Kidney (tissue), 22 donors: ENCODE results near the gene KRTAP4-12. TPM values are rescaled to one million over a fixed set of nuclear protein-coding genes. Genes with fewer than 3 reads are reported as not detected.
"Not testable (repeated sequence)": the region's sequence is repeated elsewhere in the genome, so short reads cannot be mapped to it uniquely, and the experiment has no call there.

Source experiments
- DNase-seq, 5 donors: peaks; one replicate each; pipeline ENCODE4 v3.0.0-alpha.2; 2013 to 2020
- FAIRE-seq: peaks from 2 replicates; lab custom pipeline; 2012; peaks lifted over from hg19 to GRCh38; lab: Jason Lieb, UNC
- H3K27ac ChIP-seq, 2 donors: one replicate each; pipeline ENCODE4 v1.7.0; 2013; ENCODE audit warnings: low read depth in 2 of 2, low read length in 2 of 2, inconsistent platforms in 1 of 2
- H3K27me3 ChIP-seq: one replicate; pipeline ENCODE4 v1.7.1; 2013; ENCODE audit warnings: low read length, inconsistent platforms; ENCODE audit not compliant: control insufficient read depth, insufficient read depth
- H3K36me3 ChIP-seq, 3 donors: one replicate each; pipeline versions ENCODE4 v1.7.0 to v1.7.1; 2013; ENCODE audit warnings: low read length in 3 of 3, control low read depth in 1 of 3, inconsistent platforms in 1 of 3; ENCODE audit not compliant: insufficient read depth in 3 of 3, control insufficient read depth in 2 of 3
- H3K4me1 ChIP-seq, 3 donors: one replicate each; pipeline versions ENCODE4 v1.7.0 to v1.7.1; 2013; ENCODE audit warnings: low read length in 3 of 3, inconsistent platforms in 1 of 3, low read depth in 1 of 3; ENCODE audit not compliant: control insufficient read depth in 2 of 3, insufficient read depth in 2 of 3
- H3K4me3 ChIP-seq, 3 donors: one replicate each; pipeline versions ENCODE4 v1.7.0 to v1.8.1; 2013; ENCODE audit warnings: low read length in 3 of 3, control low read depth in 1 of 3, inconsistent platforms in 1 of 3
- H3K9ac ChIP-seq, 3 donors: one replicate each; pipeline versions ENCODE4 v1.7.0 to v1.7.1; 2013; ENCODE audit warnings: low read length in 3 of 3, control low read depth in 1 of 3, inconsistent platforms in 1 of 3
- H3K9me3 ChIP-seq, 3 donors: one replicate each; pipeline versions ENCODE4 v1.7.0 to v1.7.1; 2013; ENCODE audit warnings: low read length in 3 of 3, control low read depth in 1 of 3, inconsistent platforms in 1 of 3; ENCODE audit not compliant: control insufficient read depth in 2 of 3, insufficient read depth in 1 of 3
- CTCF ChIP-seq: IDR thresholded peaks from 3 replicates; pipeline ENCODE4 v1.5.1; 2012; ENCODE audit warnings: mild to moderate bottlenecking, moderate library complexity, borderline replicate concordance; ENCODE audit not compliant: insufficient read depth; ENCODE audit errors: extremely low read depth
- intact Hi-C: fragments of 100-400 bp; cut with DNase I; formaldehyde crosslinking; loops from one replicate; pipeline ENCODE4 v1.11.1; 2022
- long read RNA-seq, 10 donors: library from polyadenylated mRNA in 1 of 10; unstranded in 1 of 10; transcript quantifications; one replicate each; pipeline ENCODE4 v2.0.0 and lab custom pipeline, GENCODE V29; 2021 to 2026
- polyA plus RNA-seq: library from polyadenylated mRNA; stranded (reverse); fragments of 350-450 nt; fragmentation: Illumina TruSeq; extraction: RNeasy Lipid Tissue Mini Kit (QIAGEN cat#74804); gene quantifications from one replicate; pipeline ENCODE4 v1.2.3, GENCODE V29; 2014; ENCODE audit warnings: low read depth, low replicate concordance; ENCODE audit not compliant: insufficient read depth
- total RNA-seq: library from RNA; stranded (reverse); fragmentation: NEBNext Ultra II Directional; extraction: Animal tissue kit (Norgen Biotek cat#: 25700); gene quantifications from one replicate; pipeline ENCODE4 v1.2.1, GENCODE V29; 2021
- donor health status: control.
- donor health status: control.
- donor health status: control.
- donor health status: control.
- donor health status: control.
- donor health status: DM: yes; HTN: yes; CAD: no.
- donor health status: Normal renal cell carcinoma (clear cell type).

KRTAP4-12 gene
- total RNA-seq (not detected), polyA plus RNA-seq (not detected)
- long read RNA-seq, donor 1: 0 reads
- long read RNA-seq, donor 2: 0 reads
- long read RNA-seq, donor 3: 0 reads
- long read RNA-seq, donor 4: 0 reads
- long read RNA-seq, donor 5: 0 reads
- long read RNA-seq, donor 6: 0 reads
- long read RNA-seq, donor 7: 0 reads
- long read RNA-seq, donor 8: 0 reads
- long read RNA-seq, donor 9: 0 reads
- long read RNA-seq, donor 10: 0 reads

GRCh38 chr17:41123991-41124371 lies at the start of gene KRTAP4-12:
Gene KRTAP4-12 (minus strand): TSS chr17:41124182. CDS start chr17:41124122, 60 bp downstream.
- DNase-seq, intact Hi-C loops, FAIRE-seq, H3K27ac ChIP-seq, H3K27me3 ChIP-seq, H3K9ac ChIP-seq, H3K9me3 ChIP-seq, H3K36me3 ChIP-seq, H3K4me3 ChIP-seq, H3K4me1 ChIP-seq: not testable (repeated sequence)

- intact Hi-C loops: no loop called here
- DNase-seq (no peak), FAIRE-seq (no peak)
- no peak for TF ChIP-seq CTCF
- Histone ChIP-seq H3K9ac (no peak overlapping the region), H3K9me3 (no peaks in the 10 kb centered on the region), H3K4me1 (no peaks in the 10 kb centered on the region), H3K27ac (no peak overlapping the region), H3K27me3 (no peaks in the 10 kb centered on the region), H3K36me3 (no peaks in the 10 kb centered on the region), H3K4me3 (no peak overlapping the region)
These were observed 47.9 kb upstream of the KRTAP4-12 start for GRCh38 chr17:41171886-41172285.

- TF ChIP-seq CTCF: no peak
- no peaks in the 10 kb centered on the region for H3K9me3 ChIP-seq
- no peak for FAIRE-seq
- no peak within 1 kb of the TSS for H3K9ac ChIP-seq
- H3K4me3 ChIP-seq: no peak within 1 kb of the TSS
- H3K36me3 ChIP-seq: no peaks in the 10 kb centered on the region
- DNase-seq: no peak
- no peak within 1 kb of the TSS for H3K27ac ChIP-seq
- no peaks in the 10 kb centered on the region for H3K27me3 ChIP-seq
- intact Hi-C loops: no loop called here
- H3K4me1 ChIP-seq: no peaks in the 10 kb centered on the region
These were observed 44.1 kb upstream of the KRTAP4-12 start, which contains the start of gene KRTAP4-3 for GRCh38 chr17:41168121-41168520. Gene KRTAP4-3 (minus strand): TSS chr17:41168221. CDS start chr17:41168172, 49 bp downstream.

GRCh38 chr17:41167561-41167960 lies 43.6 kb upstream of the KRTAP4-12 start:
- no peak overlapping the region for H3K9ac ChIP-seq
- no peaks in the 10 kb centered on the region for H3K27me3 ChIP-seq
- H3K9me3 ChIP-seq: no peaks in the 10 kb centered on the region
- DNase-seq (peak in 1 of 5 donors; percentile 52), FAIRE-seq (no peak)
- TF ChIP-seq CTCF: no peak
- no peak overlapping the region for H3K27ac ChIP-seq
- H3K36me3 ChIP-seq: no peaks in the 10 kb centered on the region
- no peak overlapping the region for H3K4me3 ChIP-seq
- intact Hi-C loops: no loop called here
- no peaks in the 10 kb centered on the region for H3K4me1 ChIP-seq
